WTC11 (cell line): ENCODE data around the gene POLR3GL. TPM values are rescaled to one million over a fixed set of nuclear protein-coding genes. Genes with fewer than 3 reads are reported as not detected.

Experiments
- ATAC-seq: fragments of 200-7000 bp; cut with Tn5 transposase; 2 replicates; pipeline ENCODE4 v1.10.0; 2021; ENCODE audit warnings: mild to moderate bottlenecking, moderate library complexity
- CTCF ChIA-PET: fragments of 300-600 bp; sonication (Branson Sonifier 250); formaldehyde crosslinking; loops from one replicate; lab custom pipeline; 2021; ENCODE audit warnings: antibody characterized with exemption; lab: Charles Lee
- POLR2A ChIA-PET: fragments of 350-600 bp; sonication (Branson Sonifier 250); formaldehyde crosslinking; loops from one replicate; lab custom pipeline; 2021; ENCODE audit warnings: antibody characterized with exemption; lab: Charles Lee
- DNase-seq: peaks from one replicate; pipeline ENCODE4 v3.0.0; 2021; ENCODE audit warnings: low spot score
- H3K27ac Mint-ChIP-seq: 2 replicates; pipeline ENCODE4 v1.8.0; 2021; ENCODE audit warnings: mixed read lengths
- H3K27me3 Mint-ChIP-seq: 2 replicates; pipeline ENCODE4 v1.8.0; 2021; ENCODE audit warnings: low read depth, mild to moderate bottlenecking, moderate library complexity, mixed read lengths
- H3K36me3 Mint-ChIP-seq: 2 replicates; pipeline ENCODE4 v1.8.0; 2021; ENCODE audit warnings: mixed read lengths
- H3K4me1 Mint-ChIP-seq: 2 replicates; pipeline ENCODE4 v1.8.0; 2022; ENCODE audit warnings: mixed read lengths
- H3K4me3 Mint-ChIP-seq: 2 replicates; pipeline ENCODE4 v1.8.0; 2021; ENCODE audit warnings: mild to moderate bottlenecking, moderate library complexity, mixed read lengths
- H3K9me3 Mint-ChIP-seq: 2 replicates; pipeline ENCODE4 v1.8.0; 2021; ENCODE audit warnings: mixed read lengths
- ATF1 ChIP-seq: sonication (generic); formaldehyde crosslinking; IDR thresholded peaks from 2 replicates; pipeline ENCODE4 v1.8.1; 2023; ENCODE audit warnings: mild to moderate bottlenecking, moderate library complexity, missing genetic modification reagents
- ATF3 ChIP-seq: sonication (generic); formaldehyde crosslinking; conservative IDR thresholded peaks from 2 replicates; pipeline ENCODE4 v1.8.1; 2022; ENCODE audit warnings: mild to moderate bottlenecking, missing genetic modification reagents
- ATF6 ChIP-seq: sonication (generic); formaldehyde crosslinking; IDR thresholded peaks from 2 replicates; pipeline ENCODE4 v1.8.1; 2023; ENCODE audit warnings: mild to moderate bottlenecking, missing genetic modification reagents
- E2F5 ChIP-seq: sonication (generic); formaldehyde crosslinking; IDR thresholded peaks from 2 replicates; pipeline ENCODE4 v1.8.1; 2022; ENCODE audit warnings: mild to moderate bottlenecking, moderate library complexity, missing genetic modification reagents
- ETV6 ChIP-seq: sonication (generic); formaldehyde crosslinking; IDR thresholded peaks from 2 replicates; pipeline ENCODE4 v1.8.1; 2022; ENCODE audit warnings: mild to moderate bottlenecking, missing genetic modification reagents
- GABPB1 ChIP-seq: sonication (generic); formaldehyde crosslinking; IDR thresholded peaks from 2 replicates; pipeline ENCODE4 v1.8.1; 2023; ENCODE audit warnings: mild to moderate bottlenecking, missing genetic modification reagents
- JAZF1 ChIP-seq: fragments of 250-450 bp; sonication (Bioruptor Pico); IDR thresholded peaks from 2 replicates; pipeline ENCODE4 v1.9.0; 2021; ENCODE audit warnings: moderate library complexity, mild to moderate bottlenecking, inconsistent platforms
- NFYB ChIP-seq: sonication (generic); formaldehyde crosslinking; conservative IDR thresholded peaks from 2 replicates; pipeline ENCODE4 v1.8.0; 2022; ENCODE audit warnings: low read depth, missing genetic modification reagents
- RELA ChIP-seq: sonication (generic); formaldehyde crosslinking; IDR thresholded peaks from 2 replicates; pipeline ENCODE4 v1.8.1; 2022; ENCODE audit warnings: missing genetic modification reagents, mild to moderate bottlenecking, borderline replicate concordance
- SP1 ChIP-seq: sonication (generic); formaldehyde crosslinking; conservative IDR thresholded peaks from 2 replicates; pipeline ENCODE4 v1.8.1; 2022; ENCODE audit warnings: missing genetic modification reagents
- total RNA-seq: library from RNA; stranded (reverse); gene quantifications from 3 replicates; pipeline ENCODE4 v1.2.3, GENCODE V29; 2021
- TF ChIP-seq, protein P1 (sequence below): sonication (generic); formaldehyde crosslinking; IDR thresholded peaks from 2 replicates; pipeline ENCODE4 v1.8.1; 2022; ENCODE audit warnings: mild to moderate bottlenecking, missing genetic modification reagents, moderate library complexity, borderline replicate concordance
- TF ChIP-seq, protein P2 (sequence below): fragments of 250-450 bp; sonication (Bioruptor Pico); IDR thresholded peaks from 2 replicates; pipeline ENCODE4 v1.9.0; 2021; ENCODE audit warnings: moderate library complexity, mild to moderate bottlenecking, inconsistent platforms, borderline replicate concordance
- TF ChIP-seq, protein P3 (sequence below): fragments of 250-450 bp; sonication (Bioruptor Pico); IDR thresholded peaks from 2 replicates; pipeline ENCODE4 v2.1.2; 2022; ENCODE audit warnings: mild to moderate bottlenecking, moderate library complexity

Gene POLR3GL
- total RNA-seq, 1 experiment from 2014 or later, result 3.8 TPM

DNA sequence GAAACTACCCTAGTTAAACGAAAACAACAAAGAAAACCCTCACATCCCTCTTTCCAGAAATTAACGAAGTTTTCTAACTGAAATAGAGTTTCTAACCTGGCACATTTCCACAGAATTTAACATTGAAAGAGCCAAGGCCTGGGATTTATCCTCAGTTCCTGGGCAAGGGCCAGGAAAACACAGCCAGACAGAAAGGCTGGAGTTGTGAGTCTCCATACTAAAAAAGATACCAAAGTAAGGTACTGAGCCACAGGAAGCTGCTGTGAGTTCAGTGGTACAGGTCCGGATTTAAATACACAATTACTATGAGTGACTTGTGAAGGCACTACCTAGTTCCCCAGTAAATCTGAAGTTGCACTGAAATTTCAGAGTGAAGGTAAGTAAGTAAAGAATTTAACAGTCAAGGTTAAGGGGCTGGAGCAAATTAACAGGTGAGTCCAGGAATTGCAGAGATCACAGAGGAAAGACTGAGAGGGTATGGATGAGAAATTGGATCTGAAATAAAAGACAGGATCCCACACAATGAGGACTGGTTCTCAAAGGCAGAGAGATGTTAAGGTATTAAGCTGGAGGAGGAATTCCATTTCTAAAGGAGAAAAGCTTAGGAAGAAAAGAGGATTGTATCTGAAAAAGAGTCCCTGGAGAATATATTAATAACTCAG lies 7.6 kb upstream of the POLR3GL start:
- Mint-ChIP-seq H3K4me1 (peaks cover 27% of the 10 kb centered on the region), H3K9me3 (no peaks in the 10 kb centered on the region), H3K36me3 (no peaks in the 10 kb centered on the region), H3K4me3 (peak overlapping the region; percentile 70)
- CTCF ChIA-PET, result interaction anchor here (1.4 to 2.8 kb wide), 6 partner anchors 7 to 112 kb away, joined by 9 to 17 read pairs (median 12); partner anchors contain the start of gene NUDT17
- ATAC-seq, result no peak
- POLR2A ChIA-PET, result interaction anchor here (1.8 kb wide), 1 partner anchor 30 kb away, joined by 11 read pairs; the partner anchor contains the start of gene RBM8A
- TF ChIP-seq ATF1 (CRISPR knock-in tag) (no peak), ETV6 (CRISPR knock-in tag) (no peak)
- TF ChIP-seq, protein P1, sequence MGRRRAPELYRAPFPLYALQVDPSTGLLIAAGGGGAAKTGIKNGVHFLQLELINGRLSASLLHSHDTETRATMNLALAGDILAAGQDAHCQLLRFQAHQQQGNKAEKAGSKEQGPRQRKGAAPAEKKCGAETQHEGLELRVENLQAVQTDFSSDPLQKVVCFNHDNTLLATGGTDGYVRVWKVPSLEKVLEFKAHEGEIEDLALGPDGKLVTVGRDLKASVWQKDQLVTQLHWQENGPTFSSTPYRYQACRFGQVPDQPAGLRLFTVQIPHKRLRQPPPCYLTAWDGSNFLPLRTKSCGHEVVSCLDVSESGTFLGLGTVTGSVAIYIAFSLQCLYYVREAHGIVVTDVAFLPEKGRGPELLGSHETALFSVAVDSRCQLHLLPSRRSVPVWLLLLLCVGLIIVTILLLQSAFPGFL (CRISPR knock-in tag), result no peak
- TF ChIP-seq, all 79 proteins: peak for 0
- H3K27ac Mint-ChIP-seq, result no peak overlapping the region
- H3K27me3 Mint-ChIP-seq, result peaks cover 89% of the 10 kb centered on the region
- no peak for DNase-seq

- ChIA-PET CTCF (interaction anchor here (0.6 to 2.8 kb wide), 12 partner anchors 8 to 112 kb away, joined by 3 to 17 read pairs (median 8); partner anchors contain the start of genes ITGA10, NUDT17, PIAS3 and RBM8A), POLR2A (interaction anchor here (1.0 to 1.8 kb wide), 3 partner anchors 30 to 99 kb away, joined by 3 to 16 read pairs (median 11); partner anchors contain the start of genes PIAS3, RBM8A and TXNIP)
- Mint-ChIP-seq H3K4me1 (peaks cover 31% of the 10 kb centered on the region), H3K4me3 (peak within 1 kb of the TSS; percentile 70), H3K36me3 (no peaks in the 10 kb centered on the region), H3K27me3 (peaks cover 92% of the 10 kb centered on the region), H3K27ac (peak within 1 kb of the TSS; percentile 14; the same call in 1 of the 2 replicates), H3K9me3 (no peaks in the 10 kb centered on the region)
- TF ChIP-seq SP1 (CRISPR knock-in tag), result peak; percentile 54; the same call in 1 of the 2 replicates
- peak; percentile 56 for TF ChIP-seq NFYB (CRISPR knock-in tag)
- TF ChIP-seq E2F5 (CRISPR knock-in tag), result 0 out of 2 replicates have a peak, but pooled peaks have one; percentile 31
- no peak for TF ChIP-seq RELA (CRISPR knock-in tag)
- DNase-seq (peak; percentile 96), ATAC-seq (peak; percentile 86)
Observed at GRCh38 chr1:145957443-145958319, 6.8 kb upstream of the POLR3GL start, which contains the start of gene LIX1L. Gene LIX1L (minus strand): TSS chr1:145958017. CDS start chr1:145957927, 90 bp downstream.

- no peak overlapping the region for H3K4me3 Mint-ChIP-seq
- H3K36me3 Mint-ChIP-seq, result no peaks in the 10 kb centered on the region
- DNase-seq (no peak), ATAC-seq (no peak)
- CTCF ChIA-PET, result interaction anchor here (1.1 to 2.8 kb wide), 5 partner anchors 20 to 100 kb away, joined by 4 to 17 read pairs (median 5); partner anchors contain the start of genes ITGA10 and PIAS3
- POLR2A ChIA-PET, result interaction anchor here (0.6 to 1.5 kb wide), 2 partner anchors 53 to 100 kb away, joined by 3 to 16 read pairs; partner anchors contain the start of gene PIAS3
- H3K27me3 Mint-ChIP-seq, result peaks cover 97% of the 10 kb centered on the region
- H3K27ac Mint-ChIP-seq, result no peak overlapping the region
- H3K4me1 Mint-ChIP-seq, result peaks cover 41% of the 10 kb centered on the region
- TF ChIP-seq GABPB1 (CRISPR knock-in tag), result no peak
- TF ChIP-seq, all 79 proteins: peak for 0
- H3K9me3 Mint-ChIP-seq, result no peaks in the 10 kb centered on the region
Observed at GRCh38 chr1:145958734-145959133, 5.8 kb upstream of the POLR3GL start.

DNA sequence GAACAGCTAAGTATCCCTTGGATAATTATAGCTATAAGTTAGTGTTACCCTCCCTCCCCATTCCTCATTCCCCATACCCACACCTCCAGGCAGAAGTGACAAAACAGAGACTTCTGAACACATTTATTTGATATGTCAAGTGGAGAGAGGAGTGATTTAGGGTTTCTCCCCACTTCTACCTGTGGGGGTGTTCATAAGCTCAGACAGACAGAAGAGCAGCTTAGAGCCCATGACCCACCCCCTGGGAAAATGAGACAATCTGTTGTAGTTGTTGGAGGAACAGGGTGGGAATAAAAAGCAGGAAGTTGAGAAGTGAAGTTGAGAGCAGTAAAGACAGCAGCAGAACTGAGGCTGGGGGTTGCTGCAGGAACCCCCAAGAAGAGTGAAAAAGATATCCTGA lies 5.2 kb upstream of the POLR3GL start:
- no peaks in the 10 kb centered on the region for H3K9me3 Mint-ChIP-seq
- no peak overlapping the region for H3K27ac Mint-ChIP-seq
- no peak for ATAC-seq
- no peak for DNase-seq
- H3K4me3 Mint-ChIP-seq, result peak overlapping the region; percentile 96
- H3K27me3 Mint-ChIP-seq, result peaks cover 97% of the 10 kb centered on the region
- peaks cover 47% of the 10 kb centered on the region for H3K4me1 Mint-ChIP-seq
- H3K36me3 Mint-ChIP-seq, result no peaks in the 10 kb centered on the region
- CTCF ChIA-PET, result interaction anchor here (1.3 to 2.8 kb wide), 3 partner anchors 64 to 68 kb away, joined by 4 to 17 read pairs (median 5); no protein-coding TSS in a partner anchor
- POLR2A ChIA-PET, result interaction anchor here (1.6 kb wide), 1 partner anchor 32 kb away, joined by 6 read pairs; the partner anchor contains the start of gene RBM8A
- TF ChIP-seq, protein P2, sequence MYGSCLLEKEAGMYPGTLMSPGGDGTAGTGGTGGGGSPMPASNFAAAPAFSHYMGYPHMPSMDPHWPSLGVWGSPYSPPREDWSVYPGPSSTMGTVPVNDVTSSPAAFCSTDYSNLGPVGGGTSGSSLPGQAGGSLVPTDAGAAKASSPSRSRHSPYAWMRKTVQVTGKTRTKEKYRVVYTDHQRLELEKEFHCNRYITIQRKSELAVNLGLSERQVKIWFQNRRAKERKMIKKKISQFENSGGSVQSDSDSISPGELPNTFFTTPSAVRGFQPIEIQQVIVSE (CRISPR knock-in tag), result no peak
- TF ChIP-seq, protein P3, sequence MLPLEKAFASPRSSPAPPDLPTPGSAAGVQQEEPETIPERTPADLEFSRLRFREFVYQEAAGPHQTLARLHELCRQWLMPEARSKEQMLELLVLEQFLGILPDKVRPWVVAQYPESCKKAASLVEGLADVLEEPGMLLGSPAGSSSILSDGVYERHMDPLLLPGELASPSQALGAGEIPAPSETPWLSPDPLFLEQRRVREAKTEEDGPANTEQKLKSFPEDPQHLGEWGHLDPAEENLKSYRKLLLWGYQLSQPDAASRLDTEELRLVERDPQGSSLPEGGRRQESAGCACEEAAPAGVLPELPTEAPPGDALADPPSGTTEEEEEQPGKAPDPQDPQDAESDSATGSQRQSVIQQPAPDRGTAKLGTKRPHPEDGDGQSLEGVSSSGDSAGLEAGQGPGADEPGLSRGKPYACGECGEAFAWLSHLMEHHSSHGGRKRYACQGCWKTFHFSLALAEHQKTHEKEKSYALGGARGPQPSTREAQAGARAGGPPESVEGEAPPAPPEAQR, result no peak
- TF ChIP-seq JAZF1 (CRISPR knock-in tag) (no peak), ATF6 (CRISPR knock-in tag) (no peak), ATF3 (CRISPR knock-in tag) (no peak)
